Caco-2 (cell line): ENCODE measurements around the gene PAPPA. TPM values are rescaled to one million over a fixed set of nuclear protein-coding genes. Genes with fewer than 3 reads are reported as not detected.

Experiments used
- BruUV-seq: library from RNA; stranded (reverse); fragments of 400-500 nt; replicated peaks from 2 replicates; lab custom pipeline; 2021; lab: Mats Ljungman, UMichigan
- CTCF ChIA-PET: fragments of 300-600 bp; sonication (Branson Sonifier 250); formaldehyde crosslinking; loops from one replicate; lab custom pipeline; 2022; ENCODE audit warnings: antibody characterized with exemption; lab: Charles Lee
- POLR2A ChIA-PET: fragments of 300-600 bp; sonication (Branson Sonifier 250); formaldehyde crosslinking; loops from one replicate; lab custom pipeline; 2022; ENCODE audit warnings: antibody characterized with exemption; lab: Charles Lee
- DNase-seq, 2 experiments: peaks; one replicate each; pipeline versions ENCODE4 v3.0.0 to v3.0.0-alpha.2; 2020 to 2022
- H3K27me3 ChIP-seq: replicated peaks from 2 replicates; pipeline ENCODE4 v1.6.0; 2011; ENCODE audit warnings: low read length; ENCODE audit not compliant: control insufficient read depth, insufficient read depth
- H3K36me3 ChIP-seq: 2 replicates; pipeline ENCODE4 v1.5.1; 2011; ENCODE audit warnings: low read length; ENCODE audit not compliant: control insufficient read depth, insufficient read depth
- H3K4me1 ChIP-seq: fragments of 250-450 bp; sonication (Bioruptor Pico); 2 replicates; pipeline ENCODE4 v1.5.1; 2020; ENCODE audit warnings: mild to moderate bottlenecking
- H3K4me3 ChIP-seq: 2 replicates; pipeline ENCODE4 v1.5.1; 2011; ENCODE audit warnings: low read depth, mild to moderate bottlenecking, control low read depth, low read length
- H3K9me3 ChIP-seq: fragments of 250-450 bp; sonication (Bioruptor Pico); 2 replicates; pipeline ENCODE4 v1.5.1; 2020; ENCODE audit warnings: mild to moderate bottlenecking, moderate library complexity
- H3K27ac Mint-ChIP-seq: one replicate; pipeline ENCODE4 v1.8.0; 2022; ENCODE audit warnings: mixed read lengths; ENCODE audit not compliant: unreplicated experiment
- H3K27me3 Mint-ChIP-seq: one replicate; pipeline ENCODE4 v1.8.0; 2022; ENCODE audit warnings: mixed read lengths; ENCODE audit not compliant: insufficient read depth, unreplicated experiment
- H3K36me3 Mint-ChIP-seq: one replicate; pipeline ENCODE4 v1.8.0; 2022; ENCODE audit warnings: mild to moderate bottlenecking, mixed read lengths; ENCODE audit not compliant: insufficient read depth, unreplicated experiment
- H3K4me1 Mint-ChIP-seq: one replicate; pipeline ENCODE4 v1.8.0; 2022; ENCODE audit warnings: low read depth, mixed read lengths; ENCODE audit not compliant: unreplicated experiment
- H3K4me3 Mint-ChIP-seq: one replicate; pipeline ENCODE4 v1.8.0; 2022; ENCODE audit warnings: mild to moderate bottlenecking, moderate library complexity, mixed read lengths; ENCODE audit not compliant: unreplicated experiment
- H3K9me3 Mint-ChIP-seq: one replicate; pipeline ENCODE4 v1.8.0; 2022; ENCODE audit warnings: mixed read lengths; ENCODE audit not compliant: unreplicated experiment
- CTCF ChIP-seq, 2 experiments: fragments of 200-600 bp in 1 of 2; IDR thresholded peaks; 1 replicate in 1 of 2; 2 replicates in 1 of 2; pipeline versions ENCODE4 v1.5.1 to v1.8.0; 2011 to 2022; ENCODE audit warnings: antibody characterized with exemption in 1 of 2, control low read depth in 1 of 2, inconsistent platforms in 1 of 2, low read depth in 1 of 2, low read length in 1 of 2, mild to moderate bottlenecking in 1 of 2, moderate library complexity in 1 of 2; ENCODE audit not compliant: insufficient read depth in 1 of 2, severe bottlenecking in 1 of 2, unreplicated experiment in 1 of 2
- intact Hi-C: fragments of 100-400 bp; cut with micrococcal nuclease; formaldehyde crosslinking; loops from one replicate; pipeline ENCODE4 v1.10.0; 2022; ENCODE audit not compliant: unreplicated experiment
- total RNA-seq: library from RNA; stranded (reverse); gene quantifications from 2 replicates; pipeline ENCODE4 v1.2.3, GENCODE V29; 2022

PAPPA gene
- total RNA-seq, 1 experiment from 2014 or later: not detected

- Mint-ChIP-seq H3K4me3 (no peak overlapping the region), H3K27me3 (peaks cover 7% of the 10 kb centered on the region), H3K9me3 (no peaks in the 10 kb centered on the region), H3K4me1 (no peaks in the 10 kb centered on the region), H3K36me3 (no peaks in the 10 kb centered on the region), H3K27ac (no peak overlapping the region)
- H3K4me3 ChIP-seq: no peak overlapping the region
- TF ChIP-seq CTCF (IDR thresholded peaks at IDR 0.05; ENCODE audit: insufficient read depth in 1 of 2, low read depth in 1 of 2, low read length in 1 of 2, severe bottlenecking in 1 of 2, unreplicated experiment in 1 of 2): no peak
- DNase-seq: no peak
- H3K36me3 ChIP-seq: no peaks in the 10 kb centered on the region
- BruUV-seq: no TSS peak
- intact Hi-C loops: no loop called here
- ChIA-PET CTCF (no interaction called here), POLR2A (no interaction called here)
- no peaks in the 10 kb centered on the region for H3K4me1 ChIP-seq
- no peaks in the 10 kb centered on the region for H3K9me3 ChIP-seq
- no peaks in the 10 kb centered on the region for H3K27me3 ChIP-seq
Observed at GRCh38 chr9:116262448-116262847, 108.9 kb downstream of the PAPPA start.

GRCh38 chr9:116264361-116264760, 110.8 kb downstream of the PAPPA start:
- no peak overlapping the region for H3K4me3 ChIP-seq
- H3K27me3 ChIP-seq: no peaks in the 10 kb centered on the region
- BruUV-seq: no TSS peak
- DNase-seq: no peak
- POLR2A ChIA-PET: no interaction called here
- Mint-ChIP-seq H3K27ac (no peak overlapping the region), H3K4me3 (no peak overlapping the region), H3K36me3 (no peaks in the 10 kb centered on the region), H3K4me1 (no peaks in the 10 kb centered on the region), H3K9me3 (no peaks in the 10 kb centered on the region), H3K27me3 (peaks cover 7% of the 10 kb centered on the region)
- H3K4me1 ChIP-seq: no peaks in the 10 kb centered on the region
- CTCF ChIA-PET: no interaction called here
- H3K36me3 ChIP-seq: no peaks in the 10 kb centered on the region
- TF ChIP-seq CTCF (IDR thresholded peaks at IDR 0.05; ENCODE audit: insufficient read depth in 1 of 2, low read depth in 1 of 2, low read length in 1 of 2, severe bottlenecking in 1 of 2, unreplicated experiment in 1 of 2): no peak
- intact Hi-C loops: no loop called here
- H3K9me3 ChIP-seq: no peaks in the 10 kb centered on the region

GRCh38 chr9:116267021-116267420, 113.4 kb downstream of the PAPPA start:
- no peak for DNase-seq
- Histone ChIP-seq H3K4me3 (no peak overlapping the region), H3K27me3 (no peaks in the 10 kb centered on the region), H3K36me3 (no peaks in the 10 kb centered on the region), H3K4me1 (no peaks in the 10 kb centered on the region), H3K9me3 (no peaks in the 10 kb centered on the region)
- no peak for TF ChIP-seq CTCF (IDR thresholded peaks at IDR 0.05; ENCODE audit: insufficient read depth in 1 of 2, low read depth in 1 of 2, low read length in 1 of 2, severe bottlenecking in 1 of 2, unreplicated experiment in 1 of 2)
- no peak overlapping the region for H3K4me3 Mint-ChIP-seq
- no peaks in the 10 kb centered on the region for H3K36me3 Mint-ChIP-seq
- BruUV-seq: no TSS peak
- CTCF ChIA-PET: no interaction called here
- no peak overlapping the region for H3K27ac Mint-ChIP-seq
- no peaks in the 10 kb centered on the region for H3K4me1 Mint-ChIP-seq
- peaks cover 7% of the 10 kb centered on the region for H3K27me3 Mint-ChIP-seq
- H3K9me3 Mint-ChIP-seq: no peaks in the 10 kb centered on the region
- POLR2A ChIA-PET: no interaction called here
- intact Hi-C loops: no loop called here
